Endothelial cell of umbilical vein (primary cell): Measurements from ENCODE around the gene CDCP1. TPM values are rescaled to one million over a fixed set of nuclear protein-coding genes. Genes with fewer than 3 reads are reported as not detected.
A peak's percentile ranks its signal among the peaks of the same experiment; 100 is the strongest.
"Not testable (repeated sequence)": the region's sequence is repeated elsewhere in the genome, so short reads cannot be mapped to it uniquely, and the experiment has no call there.

Experiments used
- BruUV-seq: library from RNA; stranded (reverse); fragments of 400-500 nt; replicated peaks from 2 replicates; lab custom pipeline; 2021; lab: Mats Ljungman, UMichigan
- CTCF ChIA-PET: fragments of 300-600, 350-600 bp; sonication (Branson Sonifier 250); formaldehyde crosslinking; loops from one replicate; lab custom pipeline; 2021; ENCODE audit warnings: antibody characterized with exemption, inconsistent platforms; lab: Charles Lee
- POLR2A ChIA-PET: fragments of 300-600, 350-600 bp; sonication (Branson Sonifier 250); formaldehyde crosslinking; loops from one replicate; lab custom pipeline; 2021; ENCODE audit warnings: antibody characterized with exemption, inconsistent platforms; lab: Charles Lee
- DNase-seq: peaks from one replicate; pipeline ENCODE4 v3.0.0-alpha.2; 2011; ENCODE audit warnings: low read depth, low spot score
- FAIRE-seq: peaks from 2 replicates; lab custom pipeline; 2011; peaks lifted over from hg19 to GRCh38; lab: Jason Lieb, UNC
- H2AFZ ChIP-seq: 2 replicates; pipeline ENCODE4 v1.6.0; 2012; ENCODE audit warnings: low read depth, low read length, control low read depth, inconsistent platforms
- H3K27ac ChIP-seq: 2 replicates; pipeline ENCODE4 v1.5.1; 2011; ENCODE audit warnings: low read depth, mild to moderate bottlenecking, control low read depth, low read length, moderate library complexity; ENCODE audit not compliant: insufficient read depth
- H3K27me3 ChIP-seq, 2 experiments: 2 replicates each; pipeline versions ENCODE4 v1.6.0 to v1.6.1; 2011; ENCODE audit warnings: low read length in 2 of 2, mixed read lengths in 1 of 2; ENCODE audit not compliant: control insufficient read depth in 2 of 2, insufficient read depth in 2 of 2
- H3K36me3 ChIP-seq, 2 experiments: 2 replicates in 1 of 2; 3 replicates in 1 of 2; pipeline ENCODE4 v1.5.1; 2011; ENCODE audit warnings: low read length in 2 of 2, mild to moderate bottlenecking in 1 of 2, moderate library complexity in 1 of 2; ENCODE audit not compliant: control insufficient read depth in 2 of 2, insufficient read depth in 2 of 2; ENCODE audit errors: extremely low read depth in 1 of 2
- H3K4me1 ChIP-seq: 3 replicates; pipeline ENCODE4 v1.5.1; 2011; ENCODE audit warnings: mild to moderate bottlenecking, low read length; ENCODE audit not compliant: control insufficient read depth, insufficient read depth; ENCODE audit errors: extremely low read depth
- H3K4me2 ChIP-seq: 2 replicates; pipeline ENCODE4 v1.6.1; 2011; ENCODE audit warnings: low read length, control low read depth, mixed read lengths; ENCODE audit not compliant: insufficient read depth
- H3K4me3 ChIP-seq, 3 experiments: fragments of 200-600 bp in 1 of 3; sonication (generic), shearing (Covaris generic) in 1 of 3; replicated peaks in 1 of 3; 2 replicates each; pipeline ENCODE4 v1.5.1; 2011 to 2016; ENCODE audit warnings: control low read depth in 3 of 3, low read length in 3 of 3, mild to moderate bottlenecking in 2 of 3, inconsistent platforms in 1 of 3, low read depth in 1 of 3, moderate library complexity in 1 of 3; ENCODE audit not compliant: insufficient read depth in 1 of 3
- H3K79me2 ChIP-seq: 2 replicates; pipeline ENCODE4 v1.6.0; 2012; ENCODE audit warnings: low read length, inconsistent platforms; ENCODE audit not compliant: control insufficient read depth, insufficient read depth
- H3K9ac ChIP-seq: replicated peaks from 2 replicates; pipeline ENCODE3; 2011; ENCODE audit warnings: low read length, control low read depth; ENCODE audit not compliant: insufficient read depth; ENCODE audit errors: extremely low read depth
- H3K9me1 ChIP-seq: replicated peaks from 3 replicates; pipeline ENCODE4 v1.6.0; 2011; ENCODE audit warnings: mild to moderate bottlenecking, low read length; ENCODE audit not compliant: control insufficient read depth, insufficient read depth; ENCODE audit errors: extremely low read depth
- H3K9me3 ChIP-seq: replicated peaks from 2 replicates; pipeline ENCODE4 v1.5.1; 2012; ENCODE audit warnings: low read length, inconsistent platforms; ENCODE audit not compliant: control insufficient read depth, insufficient read depth
- H4K20me1 ChIP-seq: replicated peaks from 2 replicates; pipeline ENCODE3; 2011; ENCODE audit warnings: mild to moderate bottlenecking, low read length; ENCODE audit not compliant: control insufficient read depth, insufficient read depth; ENCODE audit errors: extremely low read depth
- EZH2 ChIP-seq: IDR thresholded peaks from 2 replicates; pipeline ENCODE4 v1.6.1; 2012; ENCODE audit warnings: borderline replicate concordance, low read depth, mild to moderate bottlenecking, moderate library complexity, low read length, inconsistent platforms; ENCODE audit not compliant: severe bottlenecking
- FOS ChIP-seq: IDR thresholded peaks from 2 replicates; pipeline ENCODE4 v1.6.1; 2011; ENCODE audit warnings: mild to moderate bottlenecking, low read length, moderate library complexity, borderline replicate concordance; ENCODE audit not compliant: insufficient read depth
- GATA2 ChIP-seq: IDR thresholded peaks from 2 replicates; pipeline ENCODE4 v1.7.0; 2011; ENCODE audit warnings: low read depth, mild to moderate bottlenecking, moderate library complexity, mixed read lengths, low read length; ENCODE audit not compliant: insufficient read length, insufficient read depth
- JUN ChIP-seq: IDR thresholded peaks from 2 replicates; pipeline ENCODE4 v1.6.1; 2011; ENCODE audit warnings: borderline replicate concordance, low read depth; ENCODE audit not compliant: insufficient read length, insufficient read depth
- MYC ChIP-seq: IDR thresholded peaks from one replicate; pipeline ENCODE4 v1.6.1; 2011; ENCODE audit warnings: mild to moderate bottlenecking, low read depth, low read length
- POLR2A ChIP-seq: IDR thresholded peaks from 2 replicates; pipeline ENCODE4 v1.6.1; 2012; ENCODE audit warnings: low read depth, mild to moderate bottlenecking, control low read depth, low read length
- POLR2AphosphoS5 ChIP-seq: IDR thresholded peaks from 2 replicates; pipeline ENCODE4 v1.6.1; 2012; ENCODE audit warnings: low read depth, mild to moderate bottlenecking, control low read depth, low read length, moderate library complexity; ENCODE audit not compliant: insufficient read depth
- dilution Hi-C: fragments of 300-500 bp; cut with MboI; formaldehyde crosslinking; loops from one replicate; pipeline ENCODE4 v1.15.0; 2019; ENCODE audit warnings: low sequenced_read_pairs; ENCODE audit not compliant: extremely low pct_ligation_motif_present
- intact Hi-C: fragments of 100-400 bp; cut with micrococcal nuclease; formaldehyde crosslinking; loops from one replicate; pipeline ENCODE4 v1.10.0; 2022
- polyA plus RNA-seq, 4 experiments: library from polyadenylated mRNA; depleted of rRNA in 3 of 4; stranded (reverse) in 3 of 4; unstranded in 1 of 4; fragments of >200 nt; gene quantifications; 2 replicates each; pipeline versions ENCODE4 v1.2.1 to v1.2.3, GENCODE V29; 2011 to 2012; ENCODE audit warnings: missing spikeins in 1 of 4
- total RNA-seq: library from RNA; stranded (reverse); gene quantifications from 2 replicates; pipeline ENCODE4 v1.2.3, GENCODE V29; 2021
- TF ChIP-seq, protein P1 (sequence below), 2 donors: IDR thresholded peaks; 1 replicate in 1 of 2; 2 replicates in 1 of 2; pipeline ENCODE4 v1.5.1; 2011; ENCODE audit warnings: low read length in 2 of 2, mild to moderate bottlenecking in 2 of 2, moderate library complexity in 2 of 2, control low read depth in 1 of 2, inconsistent platforms in 1 of 2, low read depth in 1 of 2; ENCODE audit not compliant: insufficient read depth in 1 of 2; ENCODE audit errors: extremely low read depth in 1 of 2
- TF ChIP-seq, protein P2 (sequence below): IDR thresholded peaks from 2 replicates; pipeline ENCODE4 v1.6.1; 2011; ENCODE audit not compliant: insufficient read depth, insufficient read length

CDCP1 gene
- total and polyA plus RNA-seq, 2 donors (not counting 3 experiments of a cell fraction or from before 2014, with no cell fraction given): 0.01 to 0.22 TPM

DNA sequence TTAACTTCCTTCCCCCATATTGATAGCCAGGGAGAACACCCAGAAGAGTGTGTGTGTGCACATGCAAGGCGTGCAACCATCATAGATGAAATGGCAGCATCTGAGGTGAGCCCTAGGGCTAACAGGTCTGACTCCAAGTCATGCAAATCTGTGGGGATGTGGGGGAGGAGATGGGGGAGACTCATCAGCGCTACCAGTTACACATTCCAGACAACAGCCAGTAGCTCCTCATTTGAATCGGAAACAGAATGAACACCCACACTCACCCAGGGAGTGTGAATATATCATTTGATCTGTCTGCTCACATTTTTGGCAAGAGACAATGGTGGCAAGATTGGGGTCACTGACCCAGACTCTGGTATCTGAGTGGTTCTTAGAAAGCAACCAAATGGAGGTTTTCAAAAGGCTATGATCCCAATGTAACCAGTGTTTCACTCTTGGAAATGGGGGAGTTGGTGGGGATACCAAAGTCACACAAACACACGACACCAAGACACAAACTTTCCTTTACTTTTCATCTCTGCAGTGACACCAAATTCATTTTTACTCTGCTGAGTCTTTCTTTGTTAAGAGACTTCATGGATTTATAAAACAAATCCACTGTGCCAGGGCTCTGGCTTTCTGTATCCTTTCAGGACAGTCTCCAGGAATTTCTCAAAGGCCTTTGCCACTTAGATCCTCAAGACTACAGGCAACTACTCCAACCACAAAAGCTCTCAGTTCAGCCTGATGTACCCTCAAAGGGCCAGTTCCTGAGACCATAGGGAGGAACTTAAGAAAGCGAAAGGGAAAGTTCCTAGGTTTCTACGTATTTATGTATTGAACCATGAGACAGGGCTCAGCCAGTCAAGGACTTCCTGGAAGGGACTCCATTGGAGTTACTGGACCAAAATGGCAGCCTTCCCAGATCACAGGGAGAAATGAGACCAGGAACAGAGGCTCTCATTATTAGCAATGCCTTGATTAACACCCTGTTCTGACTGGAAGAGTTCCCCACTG is 2.2 kb downstream of the CDCP1 start:
- POLR2A ChIA-PET: no interaction called here

DNA sequence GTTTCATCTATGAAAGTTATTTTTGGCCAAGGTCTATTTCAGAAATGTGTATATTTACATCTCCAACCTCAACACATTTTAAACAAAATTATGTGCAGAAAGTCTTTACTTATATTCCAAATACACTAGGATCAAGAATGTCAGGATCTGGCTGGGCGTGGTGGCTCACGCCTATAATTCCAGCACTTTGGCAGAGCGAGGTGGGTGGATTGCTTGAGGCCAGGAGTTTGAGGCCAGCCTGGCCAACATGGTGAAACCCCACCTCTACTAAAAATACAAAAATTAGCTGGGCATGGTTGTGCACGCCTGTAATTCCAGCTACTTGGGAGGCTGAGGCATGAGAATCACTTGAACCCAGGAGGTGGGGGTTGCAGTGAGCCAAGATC is 5.4 kb downstream of the CDCP1 start:
- H3K36me3 ChIP-seq, H4K20me1 ChIP-seq, BruUV-seq, dilution Hi-C loops, FAIRE-seq, H3K79me2 ChIP-seq, DNase-seq, POLR2A ChIA-PET, intact Hi-C loops, H3K9me3 ChIP-seq, H3K27ac ChIP-seq, H3K4me3 ChIP-seq, H3K9me1 ChIP-seq, H3K9ac ChIP-seq, H3K4me2 ChIP-seq, H3K4me1 ChIP-seq: not testable (repeated sequence)
- peaks cover 14 to 18% of the 10 kb centered on the region in 2 experiments for H3K27me3 ChIP-seq
- H2AFZ ChIP-seq: peak overlapping the region; percentile 32
- CTCF ChIA-PET: interaction anchor here (0.7 to 1.4 kb wide), 4 partner anchors 13 to 70 kb away, joined by 3 to 5 read pairs (median 4); no protein-coding TSS in a partner anchor

More for the DNA sequence above, 2.2 kb downstream of the CDCP1 start:
- dilution Hi-C loops: no loop called here
- Histone ChIP-seq H3K4me1 (peaks cover 8% of the 10 kb centered on the region), H2AFZ (no peak overlapping the region), H3K4me3 (no peak overlapping the region), H3K9me3 (no peaks in the 10 kb centered on the region), H3K36me3 (no peaks in the 10 kb centered on the region), H4K20me1 (no peaks in the 10 kb centered on the region), H3K27ac (no peak overlapping the region), H3K79me2 (no peaks in the 10 kb centered on the region), H3K9ac (no peak overlapping the region), H3K9me1 (no peaks in the 10 kb centered on the region), H3K4me2 (no peak overlapping the region), H3K27me3 (peaks cover 34 to 49% of the 10 kb centered on the region in 2 experiments)
- BruUV-seq: no TSS peak
- CTCF ChIA-PET: interaction anchor here (1.2 kb wide), 1 partner anchor 104 kb away, joined by 3 read pairs; no protein-coding TSS in a partner anchor
- TF ChIP-seq POLR2A (no peak), POLR2AphosphoS5 (no peak), EZH2 (no peak), JUN (no peak), FOS (no peak), MYC (no peak), GATA2 (no peak)
- TF ChIP-seq, protein P1, sequence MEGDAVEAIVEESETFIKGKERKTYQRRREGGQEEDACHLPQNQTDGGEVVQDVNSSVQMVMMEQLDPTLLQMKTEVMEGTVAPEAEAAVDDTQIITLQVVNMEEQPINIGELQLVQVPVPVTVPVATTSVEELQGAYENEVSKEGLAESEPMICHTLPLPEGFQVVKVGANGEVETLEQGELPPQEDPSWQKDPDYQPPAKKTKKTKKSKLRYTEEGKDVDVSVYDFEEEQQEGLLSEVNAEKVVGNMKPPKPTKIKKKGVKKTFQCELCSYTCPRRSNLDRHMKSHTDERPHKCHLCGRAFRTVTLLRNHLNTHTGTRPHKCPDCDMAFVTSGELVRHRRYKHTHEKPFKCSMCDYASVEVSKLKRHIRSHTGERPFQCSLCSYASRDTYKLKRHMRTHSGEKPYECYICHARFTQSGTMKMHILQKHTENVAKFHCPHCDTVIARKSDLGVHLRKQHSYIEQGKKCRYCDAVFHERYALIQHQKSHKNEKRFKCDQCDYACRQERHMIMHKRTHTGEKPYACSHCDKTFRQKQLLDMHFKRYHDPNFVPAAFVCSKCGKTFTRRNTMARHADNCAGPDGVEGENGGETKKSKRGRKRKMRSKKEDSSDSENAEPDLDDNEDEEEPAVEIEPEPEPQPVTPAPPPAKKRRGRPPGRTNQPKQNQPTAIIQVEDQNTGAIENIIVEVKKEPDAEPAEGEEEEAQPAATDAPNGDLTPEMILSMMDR (IDR thresholded peaks at IDR 0.05; ENCODE audit: extremely low read depth in 1 of 2, insufficient read depth in 1 of 2, low read depth in 1 of 2, low read length in 2 of 2): no peak
- TF ChIP-seq, protein P2, sequence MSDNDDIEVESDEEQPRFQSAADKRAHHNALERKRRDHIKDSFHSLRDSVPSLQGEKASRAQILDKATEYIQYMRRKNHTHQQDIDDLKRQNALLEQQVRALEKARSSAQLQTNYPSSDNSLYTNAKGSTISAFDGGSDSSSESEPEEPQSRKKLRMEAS: no peak
- intact Hi-C loops: no loop called here
- DNase-seq: no peak
- no peak for FAIRE-seq
